Measurements from ENCODE around the gene ARHGEF25. TPM values are rescaled to one million over a fixed set of nuclear protein-coding genes. Genes with fewer than 3 reads are reported as not detected.

The ARHGEF25 gene
- total and polyA plus RNA-seq, 2 of the 13 experiments (the other 11 are each of a cell fraction or from before 2014, with no cell fraction given) = 11.5 to 12.5 TPM

DNA sequence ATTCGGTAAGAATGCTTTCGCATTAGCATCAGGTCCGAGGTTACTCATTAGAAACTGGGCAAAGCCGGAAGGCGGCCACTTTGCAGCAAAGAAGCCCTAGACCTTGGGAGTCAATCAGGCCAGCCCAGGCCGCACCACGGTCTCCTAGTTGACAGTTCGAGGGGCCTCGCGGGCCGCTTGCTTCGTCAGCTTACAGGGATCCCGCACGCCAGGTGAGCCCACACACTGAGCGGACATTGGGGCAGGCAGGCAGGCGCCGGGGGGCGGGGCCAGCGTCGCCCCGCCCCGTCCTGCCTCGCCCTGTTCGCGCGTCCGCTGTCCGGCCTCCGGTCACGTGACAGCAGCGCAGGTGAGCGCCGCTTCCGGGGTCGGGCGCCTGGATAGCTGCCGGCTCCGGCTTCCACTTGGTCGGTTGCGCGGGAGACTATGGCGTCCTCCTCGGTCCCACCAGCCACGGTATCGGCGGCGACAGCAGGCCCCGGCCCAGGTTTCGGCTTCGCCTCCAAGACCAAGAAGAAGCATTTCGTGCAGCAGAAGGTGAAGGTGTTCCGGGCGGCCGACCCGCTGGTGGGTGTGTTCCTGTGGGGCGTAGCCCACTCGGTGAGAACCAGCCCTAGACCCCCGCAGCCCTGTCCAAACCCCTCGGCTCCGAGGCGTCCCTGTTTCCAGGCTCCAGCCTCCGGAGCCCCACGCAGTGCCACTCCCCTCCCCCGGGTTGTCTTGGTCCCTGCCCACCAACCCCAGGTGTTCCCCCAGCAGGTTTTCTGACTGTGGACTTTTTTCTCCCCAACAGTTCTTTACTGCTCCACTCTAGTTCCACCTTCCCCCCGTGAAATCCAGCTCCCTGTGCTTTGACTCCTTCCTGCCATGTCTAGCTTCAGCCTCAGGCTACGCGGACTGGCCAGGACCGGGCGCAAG, 20.1 kb upstream of the ARHGEF25 start, which contains the start of gene PIP4K2C (continued):
- TF ChIP-seq ADNP (CRISPR knock-in tag; IDR thresholded peaks at IDR 0.05) = no peak
- TF ChIP-seq MYC (CRISPR knock-in tag; IDR thresholded peaks at IDR 0.05; ENCODE audit: borderline replicate concordance) = peak; percentile 48; the same call in 1 of the 2 replicates
- TF ChIP-seq ZNF138 (CRISPR knock-in tag; IDR thresholded peaks at IDR 0.05; ENCODE audit: low read depth) = no peak
- TF ChIP-seq HHEX (CRISPR knock-in tag; IDR thresholded peaks at IDR 0.05) = no peak
- TF ChIP-seq BRCA1 (CRISPR knock-in tag; IDR thresholded peaks at IDR 0.05) = no peak
- 0 out of 2 replicates have a peak, but pooled peaks have one; percentile 51 for TF ChIP-seq NR2C2 (CRISPR knock-in tag; IDR thresholded peaks at IDR 0.05; ENCODE audit: borderline replicate concordance)
- TF ChIP-seq ZNF720 (CRISPR knock-in tag; IDR thresholded peaks at IDR 0.05) = no peak
- TF ChIP-seq KLF12 (CRISPR knock-in tag; IDR thresholded peaks at IDR 0.05; ENCODE audit: borderline replicate concordance) = peak; percentile 66; the same call in 1 of the 2 replicates
- TF ChIP-seq, protein P1, sequence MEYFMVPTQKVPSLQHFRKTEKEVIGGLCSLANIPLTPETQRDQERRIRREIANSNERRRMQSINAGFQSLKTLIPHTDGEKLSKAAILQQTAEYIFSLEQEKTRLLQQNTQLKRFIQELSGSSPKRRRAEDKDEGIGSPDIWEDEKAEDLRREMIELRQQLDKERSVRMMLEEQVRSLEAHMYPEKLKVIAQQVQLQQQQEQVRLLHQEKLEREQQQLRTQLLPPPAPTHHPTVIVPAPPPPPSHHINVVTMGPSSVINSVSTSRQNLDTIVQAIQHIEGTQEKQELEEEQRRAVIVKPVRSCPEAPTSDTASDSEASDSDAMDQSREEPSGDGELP (IDR thresholded peaks at IDR 0.05; ENCODE audit: borderline replicate concordance, low read depth) = peak; percentile 90; the same call in 1 of the 2 replicates
- peak; percentile 97 for TF ChIP-seq ARID4A (CRISPR knock-in tag; IDR thresholded peaks at IDR 0.05; ENCODE audit: borderline replicate concordance)
- TF ChIP-seq ZNF543 (CRISPR knock-in tag; IDR thresholded peaks at IDR 0.05) = peak; percentile 54; the same call in 1 of the 2 replicates
- TF ChIP-seq ZFYVE20 (CRISPR knock-in tag; IDR thresholded peaks at IDR 0.05; ENCODE audit: borderline replicate concordance, low read depth) = no peak
- TF ChIP-seq ZNF792 (CRISPR knock-in tag; IDR thresholded peaks at IDR 0.05) = no peak; the same call in 1 of the 2 replicates
- TF ChIP-seq ZNF839 (CRISPR knock-in tag; IDR thresholded peaks at IDR 0.05; ENCODE audit: borderline replicate concordance) = no peak
- 0 out of 2 replicates have a peak, but pooled peaks have one; percentile 35 for TF ChIP-seq ZMYM4 (CRISPR knock-in tag; IDR thresholded peaks at IDR 0.05)
- TF ChIP-seq TGIF2 (CRISPR knock-in tag; IDR thresholded peaks at IDR 0.05) = 0 out of 2 replicates have a peak, but pooled peaks have one; percentile 25
- 0 out of 2 replicates have a peak, but pooled peaks have one; percentile 37 for TF ChIP-seq ZNF414 (CRISPR knock-in tag; IDR thresholded peaks at IDR 0.05)
- no peak for TF ChIP-seq PAF1 (CRISPR knock-in tag; IDR thresholded peaks at IDR 0.05)
- TF ChIP-seq, protein P2, sequence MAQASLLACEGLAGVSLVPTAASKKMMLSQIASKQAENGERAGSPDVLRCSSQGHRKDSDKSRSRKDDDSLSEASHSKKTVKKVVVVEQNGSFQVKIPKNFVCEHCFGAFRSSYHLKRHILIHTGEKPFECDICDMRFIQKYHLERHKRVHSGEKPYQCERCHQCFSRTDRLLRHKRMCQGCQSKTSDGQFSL (CRISPR knock-in tag; IDR thresholded peaks at IDR 0.05) = no peak
- peak; percentile 71 for TF ChIP-seq RBM39 (IDR thresholded peaks at IDR 0.05; ENCODE audit: low read depth, low read length, poor library complexity, severe bottlenecking)
- no peak for TF ChIP-seq ZSCAN31 (CRISPR knock-in tag; IDR thresholded peaks at IDR 0.05; ENCODE audit: low read depth)
- no peak for TF ChIP-seq HOXA7 (CRISPR knock-in tag; IDR thresholded peaks at IDR 0.05)
- TF ChIP-seq ZNF282 (IDR thresholded peaks at IDR 0.05; ENCODE audit: partially characterized antibody) = no peak
